NCI-H460 (cell line): ENCODE results near the gene CASP10. TPM values are rescaled to one million over a fixed set of nuclear protein-coding genes. Genes with fewer than 3 reads are reported as not detected.
A peak's percentile ranks its signal among the peaks of the same experiment; 100 is the strongest.
"Not testable (repeated sequence)": the region's sequence is repeated elsewhere in the genome, so short reads cannot be mapped to it uniquely, and the experiment has no call there.

Experiments used
- DNase-seq: peaks from one replicate; pipeline ENCODE4 v3.0.0-alpha.2; 2016; ENCODE audit warnings: low read depth; ENCODE audit errors: extremely low read depth
- polyA plus RNA-seq: library from polyadenylated mRNA; depleted of rRNA; stranded (reverse); fragments of >200 nt; gene quantifications from 2 replicates; pipeline ENCODE4 v1.2.3, GENCODE V29; 2014; cell fraction: nucleus; rRNA removed
- total RNA-seq: library from RNA; depleted of rRNA; stranded (reverse); fragments of >200 nt; shearing (Covaris generic); gene quantifications from 2 replicates; pipeline ENCODE4 v1.2.3, GENCODE V29; 2014; rRNA removed

Gene CASP10
- 12.7 and 13.0 TPM in 2 replicates for total RNA-seq
- 9.8 and 12.9 TPM in 2 replicates for polyA plus RNA-seq

GRCh38 chr2:201182650-201183364 lies at the start of gene CASP10:
TSS of gene CASP10 (plus strand) at chr2:201183141. CDS start at chr2:201185778, 2,637 bp downstream.
- peak; percentile 88 for DNase-seq

- no peak for DNase-seq
Measured at GRCh38 chr2:201135386-201135785, 47.6 kb upstream of the CASP10 start.

DNA sequence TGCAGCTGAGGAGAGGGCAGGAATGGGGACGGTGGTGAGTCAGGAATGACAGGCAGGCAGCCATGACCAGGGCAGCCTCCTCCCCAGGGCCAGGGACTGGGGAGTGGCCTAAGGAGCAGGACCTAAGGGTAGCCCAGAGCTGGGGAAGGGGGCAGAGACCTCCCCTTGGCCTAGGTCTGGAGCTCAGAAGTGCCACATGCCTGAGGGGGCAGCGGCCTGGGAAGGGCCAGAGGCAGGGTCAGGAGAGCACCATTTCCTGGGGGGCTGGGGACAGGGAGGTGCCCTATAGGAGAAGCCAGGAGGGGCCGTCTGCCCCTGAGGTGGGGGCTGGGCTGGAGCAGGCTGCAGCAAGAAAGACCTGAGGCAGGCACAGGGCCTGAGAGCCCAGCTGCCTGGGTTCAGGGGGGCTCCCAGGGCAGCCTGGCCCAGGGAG lies 46.0 kb upstream of the CASP10 start:
- no peak for DNase-seq

- no peak for DNase-seq
Measured at GRCh38 chr2:201137505-201138400, 45.2 kb upstream of the CASP10 start.

DNA sequence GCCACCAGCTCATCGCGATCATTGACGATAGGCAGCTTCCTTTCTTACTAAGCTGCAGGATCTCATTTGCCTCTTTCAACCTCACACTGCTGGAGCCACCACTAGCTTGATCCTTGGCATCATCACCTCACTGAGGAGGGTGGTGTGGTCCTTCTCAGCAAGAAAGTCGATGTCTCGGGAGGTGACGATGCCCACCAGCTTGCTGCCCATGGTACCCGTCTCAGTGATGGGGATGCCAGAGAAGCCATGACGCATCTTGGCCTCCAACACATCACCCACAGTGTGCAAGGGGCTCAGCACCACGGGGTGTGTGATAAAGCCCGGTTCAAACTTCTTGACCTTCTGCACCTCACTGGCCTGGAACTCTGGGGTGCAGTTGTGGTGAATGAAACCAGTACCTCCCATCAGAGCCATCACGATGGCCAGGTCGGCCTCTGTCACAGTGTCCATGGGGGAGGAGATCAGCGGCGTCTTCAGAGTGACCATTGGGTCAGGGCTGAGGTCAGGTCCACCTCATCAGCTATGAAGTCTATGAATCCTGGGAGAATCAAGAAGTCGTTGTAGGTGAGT lies 44.5 kb upstream of the CASP10 start:
- no peak for DNase-seq

DNA sequence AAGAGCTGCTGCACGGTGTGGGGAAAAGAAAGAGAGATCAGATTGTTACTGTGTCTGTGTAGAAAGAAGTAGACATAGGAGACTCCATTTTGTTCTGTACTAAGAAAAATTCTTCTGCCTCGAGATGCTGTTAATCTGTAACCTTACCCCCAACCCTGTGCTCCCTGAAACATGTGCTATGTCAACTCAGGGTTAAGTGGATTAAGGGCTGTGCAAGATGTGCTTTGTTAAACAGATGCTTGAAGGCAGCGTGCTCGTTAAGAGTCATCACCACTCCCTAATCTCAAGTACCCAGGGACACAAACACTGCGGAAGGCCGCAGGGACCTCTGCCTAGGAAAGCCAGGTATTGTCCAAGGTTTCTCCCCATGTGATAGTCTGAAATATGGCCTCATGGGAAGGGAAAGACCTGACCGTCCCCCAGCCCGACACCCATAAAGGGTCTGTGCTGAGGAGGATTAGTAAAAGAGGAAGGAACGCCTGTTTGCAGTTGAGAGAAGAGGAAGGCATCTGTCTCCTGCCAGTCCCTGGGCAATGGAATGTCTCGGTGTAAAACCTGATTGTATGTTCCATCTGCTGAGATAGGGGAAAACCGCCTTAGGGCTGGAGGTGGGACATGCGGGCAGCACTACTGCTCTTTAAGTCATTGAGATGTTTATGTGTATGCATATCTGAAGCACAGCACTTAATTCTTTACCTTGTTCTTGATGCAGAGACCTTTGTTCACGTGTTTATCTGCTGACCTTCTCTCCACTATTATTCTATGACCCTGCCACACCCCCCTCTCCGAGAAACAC lies 43.8 kb upstream of the CASP10 start:
- not testable (repeated sequence) for DNase-seq

GRCh38 chr2:201139836-201140604 lies 42.9 kb upstream of the CASP10 start:
- DNase-seq, result no peak

DNA sequence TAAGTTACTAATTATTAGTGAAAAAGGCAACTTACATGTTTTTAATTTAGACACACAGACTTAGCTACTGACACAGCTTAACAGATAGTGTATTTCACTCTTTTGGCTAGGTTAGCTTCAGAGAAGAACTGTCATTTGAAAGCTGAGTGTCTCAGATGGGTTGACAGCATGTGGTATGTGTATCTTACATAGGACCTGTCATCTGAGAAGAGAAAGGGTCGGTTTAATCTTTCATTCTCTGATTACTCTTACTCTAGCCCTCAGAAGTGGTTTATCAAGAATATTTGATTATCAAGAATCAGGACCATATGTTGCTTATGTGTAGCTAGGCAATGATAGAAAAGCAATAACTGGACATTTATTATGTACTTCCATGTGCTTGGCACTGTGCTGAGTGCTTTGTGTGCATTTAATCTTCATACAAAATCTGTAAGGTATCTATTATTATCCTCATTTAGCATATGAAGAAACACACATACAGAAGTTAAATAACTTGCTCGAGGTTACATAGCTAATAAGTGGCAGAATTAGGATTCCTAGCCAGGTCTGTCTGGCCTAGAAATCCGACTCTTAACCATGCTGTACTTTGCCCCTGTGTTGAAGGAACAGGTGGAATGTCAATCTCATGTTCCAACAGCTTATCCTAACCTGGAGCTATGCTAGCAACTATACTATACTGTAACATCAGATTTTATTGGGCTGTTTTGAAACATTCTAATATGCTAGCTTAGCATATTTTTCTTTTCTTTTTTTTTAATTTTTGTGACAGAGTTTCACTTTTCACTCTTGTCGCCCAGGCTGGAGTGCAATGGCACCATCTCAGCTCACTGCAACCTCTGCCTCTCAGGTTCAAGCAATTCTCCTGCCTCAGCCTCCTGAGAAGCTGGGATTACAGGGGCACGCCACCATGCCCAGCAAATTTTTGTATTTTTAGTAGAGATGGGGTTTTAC lies 38.6 kb upstream of the CASP10 start:
- no peak for DNase-seq

- no peak for DNase-seq
Measured at GRCh38 chr2:201148434-201148990, 34.4 kb upstream of the CASP10 start.

DNA sequence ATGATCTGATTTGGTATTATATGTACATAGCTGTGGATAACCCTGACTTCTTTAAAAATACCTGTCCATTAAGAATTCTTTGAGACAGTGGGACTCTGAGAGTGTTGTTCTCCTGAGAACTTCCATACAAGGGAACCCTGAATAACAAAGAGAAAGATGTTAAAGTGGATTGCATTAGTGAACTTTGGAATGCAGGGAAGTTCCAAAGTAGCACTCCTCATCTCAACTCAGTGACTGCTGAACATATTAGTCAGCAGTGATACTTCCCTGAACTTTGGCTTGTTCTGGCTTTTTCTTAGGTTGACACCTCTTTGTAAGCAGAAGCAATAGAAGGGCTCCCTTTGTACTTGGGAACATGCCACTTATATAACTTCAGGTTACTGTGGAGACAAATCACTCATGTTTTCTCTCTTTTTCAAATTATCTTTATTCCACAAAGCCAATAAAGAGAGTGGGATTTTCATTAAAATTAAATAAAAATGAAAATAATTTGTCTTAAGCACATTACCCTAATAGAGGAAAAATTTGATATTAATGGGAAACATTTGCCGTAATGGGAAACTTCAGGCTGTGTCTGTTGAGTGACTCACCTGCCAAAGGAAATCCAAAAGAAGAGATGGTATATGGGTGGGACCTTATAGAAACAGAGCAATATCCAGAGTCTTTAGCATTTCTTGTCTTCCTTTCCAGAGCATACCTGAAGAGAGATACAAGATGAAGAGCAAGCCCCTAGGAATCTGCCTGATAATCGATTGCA lies 33.7 kb upstream of the CASP10 start:
- DNase-seq, result peak; percentile 62

DNA sequence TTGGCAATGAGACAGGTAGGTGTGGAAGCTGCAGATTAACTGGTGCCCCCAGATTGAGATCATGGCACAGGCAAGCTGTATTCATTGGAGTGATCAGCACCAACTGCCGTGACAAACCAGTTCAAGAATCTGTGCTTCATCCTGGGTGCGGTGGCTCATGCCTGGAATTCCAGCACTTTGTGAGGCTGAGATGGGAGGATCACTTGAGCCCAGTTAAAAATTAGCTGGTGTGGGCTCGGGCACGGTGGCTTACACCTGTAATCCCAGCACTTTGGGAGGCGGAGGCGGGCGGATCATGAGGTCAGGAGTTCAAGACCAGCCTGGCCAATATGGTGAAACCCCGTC lies 33.1 kb upstream of the CASP10 start:
- peak; percentile 60 for DNase-seq

DNA sequence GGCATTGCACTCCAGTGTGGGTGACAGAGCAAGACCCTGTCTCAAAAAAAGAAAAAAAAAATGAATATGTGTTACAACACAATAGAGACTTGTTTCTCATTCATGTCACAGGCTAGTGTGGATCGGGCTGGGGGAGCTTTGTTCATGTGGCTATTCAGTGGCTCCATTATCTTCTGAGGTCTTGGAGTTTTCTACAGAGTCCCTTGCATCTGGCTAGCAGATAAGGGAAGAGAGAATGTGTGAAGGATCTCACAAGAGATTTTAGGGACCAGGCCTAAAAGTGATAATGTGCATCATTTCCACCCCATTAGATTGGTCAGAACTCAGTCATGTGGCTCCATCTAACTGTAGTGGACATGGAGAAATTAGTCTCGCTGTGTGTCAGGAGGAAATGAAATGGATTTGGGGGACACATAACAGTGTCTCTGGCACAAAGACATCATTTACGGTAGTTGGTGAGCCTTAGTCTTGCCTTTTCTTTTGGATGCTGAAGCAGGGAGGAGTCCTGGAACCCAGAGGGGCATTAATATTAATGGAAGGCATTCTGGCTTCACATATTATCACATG lies 32.4 kb upstream of the CASP10 start:
- no peak for DNase-seq

GRCh38 chr2:201151127-201151981 lies 31.6 kb upstream of the CASP10 start:
- DNase-seq, result peak; percentile 74

- no peak for DNase-seq
Measured at GRCh38 chr2:201152517-201152916, 30.4 kb upstream of the CASP10 start.

GRCh38 chr2:201152999-201153815 lies 29.7 kb upstream of the CASP10 start:
- DNase-seq, result no peak
